HEK293 (cell line): Measurements from ENCODE around the gene TNFAIP8L2.

Source experiments
- GLI4 ChIP-seq: fragments of 450-650 bp; formaldehyde crosslinking; IDR thresholded peaks from 2 replicates; pipeline ENCODE4 v1.5.1; 2016; ENCODE audit warnings: missing biosample characterization, missing genetic modification characterization
- HOXA7 ChIP-seq: sonication (generic); formaldehyde crosslinking; IDR thresholded peaks from 2 replicates; pipeline ENCODE4 v1.8.1; 2022; ENCODE audit warnings: missing genetic modification reagents, borderline replicate concordance
- HOXC10 ChIP-seq: sonication (generic); formaldehyde crosslinking; IDR thresholded peaks from 2 replicates; pipeline ENCODE4 v1.8.1; 2023; ENCODE audit warnings: mild to moderate bottlenecking, missing genetic modification reagents
- IKZF3 ChIP-seq: fragments of 450-650 bp; IDR thresholded peaks from 2 replicates; pipeline ENCODE4 v1.5.0; 2018; ENCODE audit warnings: missing biosample characterization, mild to moderate bottlenecking, missing genetic modification characterization, moderate library complexity
- KLF10 ChIP-seq: fragments of 450-650 bp; IDR thresholded peaks from 2 replicates; pipeline ENCODE4 v1.5.1; 2018; ENCODE audit warnings: missing biosample characterization, mild to moderate bottlenecking, missing genetic modification characterization
- KLF9 ChIP-seq: fragments of 450-650 bp; formaldehyde crosslinking; IDR thresholded peaks from 2 replicates; pipeline ENCODE4 v1.5.1; 2016; ENCODE audit warnings: missing biosample characterization, missing genetic modification characterization, low read depth
- OVOL3 ChIP-seq: fragments of 450-650 bp; formaldehyde crosslinking; IDR thresholded peaks from 2 replicates; pipeline ENCODE4 v1.5.1; 2016; ENCODE audit warnings: missing biosample characterization, missing genetic modification characterization
- PRDM1 ChIP-seq: fragments of 450-650 bp; formaldehyde crosslinking; IDR thresholded peaks from 2 replicates; pipeline ENCODE4; 2016; ENCODE audit warnings: missing biosample characterization, missing genetic modification characterization
- SP7 ChIP-seq: fragments of 450-650 bp; formaldehyde crosslinking; IDR thresholded peaks from 2 replicates; pipeline ENCODE4 v1.5.1; 2016; ENCODE audit warnings: missing biosample characterization, missing genetic modification characterization
- TRIM28 ChIP-seq: IDR thresholded peaks from 2 replicates; pipeline ENCODE4 v1.6.1; 2011; ENCODE audit warnings: low read length, control low read depth, borderline replicate concordance
- ZBTB20 ChIP-seq: fragments of 450-650 bp; formaldehyde crosslinking; IDR thresholded peaks from 2 replicates; pipeline ENCODE4 v1.5.1; 2016; ENCODE audit warnings: missing biosample characterization, missing genetic modification characterization
- ZEB2 ChIP-seq: fragments of 450-650 bp; formaldehyde crosslinking; IDR thresholded peaks from 2 replicates; pipeline ENCODE4 v1.5.1; 2016; ENCODE audit warnings: missing biosample characterization, missing genetic modification characterization
- ZNF2 ChIP-seq: fragments of 450-650 bp; formaldehyde crosslinking; IDR thresholded peaks from 2 replicates; pipeline ENCODE4 v1.5.1; 2016; ENCODE audit warnings: missing biosample characterization, missing genetic modification characterization
- ZNF335 ChIP-seq: fragments of 450-650 bp; formaldehyde crosslinking; conservative IDR thresholded peaks from 2 replicates; pipeline ENCODE4 v1.5.1; 2016; ENCODE audit warnings: missing biosample characterization, missing genetic modification characterization
- ZNF350 ChIP-seq: fragments of 450-650 bp; formaldehyde crosslinking; IDR thresholded peaks from 2 replicates; pipeline ENCODE4 v1.5.0; 2017; ENCODE audit warnings: missing biosample characterization, mild to moderate bottlenecking, missing genetic modification characterization
- ZNF501 ChIP-seq: fragments of 450-650 bp; formaldehyde crosslinking; IDR thresholded peaks from 2 replicates; pipeline ENCODE4 v1.5.1; 2016; ENCODE audit warnings: missing biosample characterization, missing genetic modification characterization
- ZNF530 ChIP-seq: fragments of 450-650 bp; formaldehyde crosslinking; IDR thresholded peaks from 2 replicates; pipeline ENCODE4 v1.5.1; 2016; ENCODE audit warnings: low read depth, missing biosample characterization, missing genetic modification characterization
- ZNF544 ChIP-seq: fragments of 450-650 bp; formaldehyde crosslinking; IDR thresholded peaks from 2 replicates; pipeline ENCODE4 v1.5.0; 2017; ENCODE audit warnings: missing biosample characterization, missing genetic modification characterization
- ZNF560 ChIP-seq: fragments of 450-650 bp; formaldehyde crosslinking; IDR thresholded peaks from 2 replicates; pipeline ENCODE4 v1.5.1; 2017; ENCODE audit warnings: missing biosample characterization, missing genetic modification characterization, borderline replicate concordance
- ZNF600 ChIP-seq: fragments of 450-650 bp; formaldehyde crosslinking; IDR thresholded peaks from 2 replicates; pipeline ENCODE4 v1.5.1; 2016; ENCODE audit warnings: missing biosample characterization, missing genetic modification characterization
- ZNF658 ChIP-seq: fragments of 450-650 bp; formaldehyde crosslinking; IDR thresholded peaks from 2 replicates; pipeline ENCODE4; 2016; ENCODE audit warnings: missing biosample characterization, missing genetic modification characterization
- ZNF664 ChIP-seq: fragments of 450-650 bp; formaldehyde crosslinking; IDR thresholded peaks from 2 replicates; pipeline ENCODE4 v1.5.1; 2016; ENCODE audit warnings: missing biosample characterization, missing genetic modification characterization
- TF ChIP-seq, protein P1 (sequence below): fragments of 450-650 bp; formaldehyde crosslinking; IDR thresholded peaks from 2 replicates; pipeline ENCODE4 v1.5.1; 2016; ENCODE audit warnings: missing biosample characterization, missing genetic modification characterization, low read depth
- TF ChIP-seq, protein P2 (sequence below): fragments of 450-650 bp; formaldehyde crosslinking; IDR thresholded peaks from 2 replicates; pipeline ENCODE4 v1.5.1; 2016; ENCODE audit warnings: missing biosample characterization, missing genetic modification characterization
- TF ChIP-seq, protein P3 (sequence below): fragments of 450-650 bp; formaldehyde crosslinking; IDR thresholded peaks from 2 replicates; pipeline ENCODE4 v1.5.1; 2017; ENCODE audit warnings: missing biosample characterization, missing genetic modification characterization
- TF ChIP-seq, protein P4 (sequence below): fragments of 450-650 bp; formaldehyde crosslinking; IDR thresholded peaks from 2 replicates; pipeline ENCODE4 v1.5.1; 2016; ENCODE audit warnings: missing biosample characterization, missing genetic modification characterization
- TF ChIP-seq, protein P5 (sequence below): fragments of 450-650 bp; formaldehyde crosslinking; IDR thresholded peaks from 2 replicates; pipeline ENCODE4 v1.5.1; 2016; ENCODE audit warnings: missing biosample characterization, missing genetic modification characterization
- TF ChIP-seq, protein P6 (sequence below): fragments of 450-650 bp; formaldehyde crosslinking; IDR thresholded peaks from 2 replicates; pipeline ENCODE4 v1.5.1; 2017; ENCODE audit warnings: missing biosample characterization, missing genetic modification characterization
- TF ChIP-seq, protein P7 (sequence below): fragments of 450-650 bp; formaldehyde crosslinking; IDR thresholded peaks from 2 replicates; pipeline ENCODE4 v1.5.1; 2016; ENCODE audit warnings: missing biosample characterization, missing genetic modification characterization

TNFAIP8L2 gene

DNA sequence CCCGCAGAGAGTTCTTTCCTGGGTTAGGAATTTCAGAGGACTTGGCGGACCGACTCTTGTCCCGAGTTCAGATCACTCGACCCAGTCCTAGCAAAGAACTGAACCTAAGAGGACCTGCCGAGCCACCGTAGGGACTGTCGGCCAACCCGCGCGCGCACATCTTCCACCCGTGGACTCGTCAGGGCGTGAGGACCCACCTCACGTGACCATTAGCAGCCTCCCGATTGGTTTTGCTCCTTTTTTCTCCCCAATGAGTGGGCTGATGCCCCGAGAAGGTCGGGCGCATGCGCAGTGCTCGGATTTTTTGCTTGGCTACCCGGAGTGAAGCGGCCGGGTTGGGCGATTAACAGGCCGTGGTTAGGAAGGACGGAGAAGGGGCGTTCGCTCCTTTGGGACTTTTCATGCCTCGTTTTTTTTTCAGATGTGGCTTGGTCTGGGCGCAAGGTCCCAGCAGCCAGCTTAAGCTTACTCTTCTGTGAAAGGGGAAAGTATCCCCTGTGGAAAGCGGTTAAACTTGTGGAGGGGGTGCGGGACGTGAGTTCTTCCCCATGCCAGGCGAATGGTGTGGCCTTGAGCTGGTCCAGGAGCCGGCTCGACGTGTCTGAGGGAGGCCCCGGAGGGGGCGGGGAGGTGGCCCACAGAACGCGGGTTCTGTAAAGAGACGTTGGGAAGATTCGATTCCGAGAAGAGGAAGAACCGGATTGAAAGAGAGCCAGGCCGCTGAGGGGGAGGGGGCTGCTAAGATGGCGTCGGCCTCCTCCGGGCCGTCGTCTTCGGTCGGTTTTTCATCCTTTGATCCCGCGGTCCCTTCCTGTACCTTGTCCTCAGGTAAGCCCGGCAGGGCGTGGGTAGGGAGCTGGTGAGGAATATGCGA is 42.0 kb downstream of the TNFAIP8L2 start, which contains the start of gene PIP5K1A (continued):
- TF ChIP-seq, protein P1, sequence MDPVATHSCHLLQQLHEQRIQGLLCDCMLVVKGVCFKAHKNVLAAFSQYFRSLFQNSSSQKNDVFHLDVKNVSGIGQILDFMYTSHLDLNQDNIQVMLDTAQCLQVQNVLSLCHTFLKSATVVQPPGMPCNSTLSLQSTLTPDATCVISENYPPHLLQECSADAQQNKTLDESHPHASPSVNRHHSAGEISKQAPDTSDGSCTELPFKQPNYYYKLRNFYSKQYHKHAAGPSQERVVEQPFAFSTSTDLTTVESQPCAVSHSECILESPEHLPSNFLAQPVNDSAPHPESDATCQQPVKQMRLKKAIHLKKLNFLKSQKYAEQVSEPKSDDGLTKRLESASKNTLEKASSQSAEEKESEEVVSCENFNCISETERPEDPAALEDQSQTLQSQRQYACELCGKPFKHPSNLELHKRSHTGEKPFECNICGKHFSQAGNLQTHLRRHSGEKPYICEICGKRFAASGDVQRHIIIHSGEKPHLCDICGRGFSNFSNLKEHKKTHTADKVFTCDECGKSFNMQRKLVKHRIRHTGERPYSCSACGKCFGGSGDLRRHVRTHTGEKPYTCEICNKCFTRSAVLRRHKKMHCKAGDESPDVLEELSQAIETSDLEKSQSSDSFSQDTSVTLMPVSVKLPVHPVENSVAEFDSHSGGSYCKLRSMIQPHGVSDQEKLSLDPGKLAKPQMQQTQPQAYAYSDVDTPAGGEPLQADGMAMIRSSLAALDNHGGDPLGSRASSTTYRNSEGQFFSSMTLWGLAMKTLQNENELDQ (tag by site-specific recombination), result no peak
- no peak for TF ChIP-seq HOXA7 (CRISPR knock-in tag)
- TF ChIP-seq, protein P2, sequence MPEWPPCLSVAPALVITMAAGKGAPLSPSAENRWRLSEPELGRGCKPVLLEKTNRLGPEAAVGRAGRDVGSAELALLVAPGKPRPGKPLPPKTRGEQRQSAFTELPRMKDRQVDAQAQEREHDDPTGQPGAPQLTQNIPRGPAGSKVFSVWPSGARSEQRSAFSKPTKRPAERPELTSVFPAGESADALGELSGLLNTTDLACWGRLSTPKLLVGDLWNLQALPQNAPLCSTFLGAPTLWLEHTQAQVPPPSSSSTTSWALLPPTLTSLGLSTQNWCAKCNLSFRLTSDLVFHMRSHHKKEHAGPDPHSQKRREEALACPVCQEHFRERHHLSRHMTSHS (tag by site-specific recombination), result no peak
- peak; percentile 66 for TF ChIP-seq SP7 (tag by site-specific recombination)
- no peak for TF ChIP-seq ZNF350 (tag by site-specific recombination)
- TF ChIP-seq KLF10 (tag by site-specific recombination), result peak; percentile 9; the same call in 1 of the 2 replicates
- TF ChIP-seq, protein P3, sequence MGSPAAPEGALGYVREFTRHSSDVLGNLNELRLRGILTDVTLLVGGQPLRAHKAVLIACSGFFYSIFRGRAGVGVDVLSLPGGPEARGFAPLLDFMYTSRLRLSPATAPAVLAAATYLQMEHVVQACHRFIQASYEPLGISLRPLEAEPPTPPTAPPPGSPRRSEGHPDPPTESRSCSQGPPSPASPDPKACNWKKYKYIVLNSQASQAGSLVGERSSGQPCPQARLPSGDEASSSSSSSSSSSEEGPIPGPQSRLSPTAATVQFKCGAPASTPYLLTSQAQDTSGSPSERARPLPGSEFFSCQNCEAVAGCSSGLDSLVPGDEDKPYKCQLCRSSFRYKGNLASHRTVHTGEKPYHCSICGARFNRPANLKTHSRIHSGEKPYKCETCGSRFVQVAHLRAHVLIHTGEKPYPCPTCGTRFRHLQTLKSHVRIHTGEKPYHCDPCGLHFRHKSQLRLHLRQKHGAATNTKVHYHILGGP, result no peak
- no peak for TF ChIP-seq IKZF3 (tag by site-specific recombination)
- TF ChIP-seq KLF9 (tag by site-specific recombination), result peak; percentile 46; the same call in 1 of the 2 replicates
- TF ChIP-seq ZBTB20 (tag by site-specific recombination), result no peak
- no peak for TF ChIP-seq ZNF544 (tag by site-specific recombination)
- TF ChIP-seq ZNF2 (tag by site-specific recombination), result peak; percentile 20; the same call in 1 of the 2 replicates
- TF ChIP-seq, protein P4, sequence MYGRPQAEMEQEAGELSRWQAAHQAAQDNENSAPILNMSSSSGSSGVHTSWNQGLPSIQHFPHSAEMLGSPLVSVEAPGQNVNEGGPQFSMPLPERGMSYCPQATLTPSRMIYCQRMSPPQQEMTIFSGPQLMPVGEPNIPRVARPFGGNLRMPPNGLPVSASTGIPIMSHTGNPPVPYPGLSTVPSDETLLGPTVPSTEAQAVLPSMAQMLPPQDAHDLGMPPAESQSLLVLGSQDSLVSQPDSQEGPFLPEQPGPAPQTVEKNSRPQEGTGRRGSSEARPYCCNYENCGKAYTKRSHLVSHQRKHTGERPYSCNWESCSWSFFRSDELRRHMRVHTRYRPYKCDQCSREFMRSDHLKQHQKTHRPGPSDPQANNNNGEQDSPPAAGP (tag by site-specific recombination), result no peak
- TF ChIP-seq, protein P5, sequence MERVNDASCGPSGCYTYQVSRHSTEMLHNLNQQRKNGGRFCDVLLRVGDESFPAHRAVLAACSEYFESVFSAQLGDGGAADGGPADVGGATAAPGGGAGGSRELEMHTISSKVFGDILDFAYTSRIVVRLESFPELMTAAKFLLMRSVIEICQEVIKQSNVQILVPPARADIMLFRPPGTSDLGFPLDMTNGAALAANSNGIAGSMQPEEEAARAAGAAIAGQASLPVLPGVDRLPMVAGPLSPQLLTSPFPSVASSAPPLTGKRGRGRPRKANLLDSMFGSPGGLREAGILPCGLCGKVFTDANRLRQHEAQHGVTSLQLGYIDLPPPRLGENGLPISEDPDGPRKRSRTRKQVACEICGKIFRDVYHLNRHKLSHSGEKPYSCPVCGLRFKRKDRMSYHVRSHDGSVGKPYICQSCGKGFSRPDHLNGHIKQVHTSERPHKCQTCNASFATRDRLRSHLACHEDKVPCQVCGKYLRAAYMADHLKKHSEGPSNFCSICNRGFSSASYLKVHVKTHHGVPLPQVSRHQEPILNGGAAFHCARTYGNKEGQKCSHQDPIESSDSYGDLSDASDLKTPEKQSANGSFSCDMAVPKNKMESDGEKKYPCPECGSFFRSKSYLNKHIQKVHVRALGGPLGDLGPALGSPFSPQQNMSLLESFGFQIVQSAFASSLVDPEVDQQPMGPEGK (tag by site-specific recombination), result peak; percentile 49; the same call in 1 of the 2 replicates
- TF ChIP-seq HOXC10 (CRISPR knock-in tag), result no peak
- TF ChIP-seq ZNF501, result 0 out of 2 replicates have a peak, but pooled peaks have one; percentile 12
- peak; percentile 78; the same call in 1 of the 2 replicates for TF ChIP-seq ZNF600 (tag by site-specific recombination)
- TF ChIP-seq ZNF530, result no peak
- TF ChIP-seq ZNF658, result no peak
- TF ChIP-seq ZNF335, result peak; percentile 78
- no peak for TF ChIP-seq ZNF560 (tag by site-specific recombination)
- no peak for TF ChIP-seq PRDM1 (tag by site-specific recombination)
- TF ChIP-seq, protein P6, sequence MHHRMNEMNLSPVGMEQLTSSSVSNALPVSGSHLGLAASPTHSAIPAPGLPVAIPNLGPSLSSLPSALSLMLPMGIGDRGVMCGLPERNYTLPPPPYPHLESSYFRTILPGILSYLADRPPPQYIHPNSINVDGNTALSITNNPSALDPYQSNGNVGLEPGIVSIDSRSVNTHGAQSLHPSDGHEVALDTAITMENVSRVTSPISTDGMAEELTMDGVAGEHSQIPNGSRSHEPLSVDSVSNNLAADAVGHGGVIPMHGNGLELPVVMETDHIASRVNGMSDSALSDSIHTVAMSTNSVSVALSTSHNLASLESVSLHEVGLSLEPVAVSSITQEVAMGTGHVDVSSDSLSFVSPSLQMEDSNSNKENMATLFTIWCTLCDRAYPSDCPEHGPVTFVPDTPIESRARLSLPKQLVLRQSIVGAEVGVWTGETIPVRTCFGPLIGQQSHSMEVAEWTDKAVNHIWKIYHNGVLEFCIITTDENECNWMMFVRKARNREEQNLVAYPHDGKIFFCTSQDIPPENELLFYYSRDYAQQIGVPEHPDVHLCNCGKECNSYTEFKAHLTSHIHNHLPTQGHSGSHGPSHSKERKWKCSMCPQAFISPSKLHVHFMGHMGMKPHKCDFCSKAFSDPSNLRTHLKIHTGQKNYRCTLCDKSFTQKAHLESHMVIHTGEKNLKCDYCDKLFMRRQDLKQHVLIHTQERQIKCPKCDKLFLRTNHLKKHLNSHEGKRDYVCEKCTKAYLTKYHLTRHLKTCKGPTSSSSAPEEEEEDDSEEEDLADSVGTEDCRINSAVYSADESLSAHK (tag by site-specific recombination), result no peak
- peak; percentile 59; the same call in 1 of the 2 replicates for TF ChIP-seq ZEB2
- TF ChIP-seq TRIM28, result peak; percentile 35; the same call in 1 of the 2 replicates
- TF ChIP-seq, protein P7, sequence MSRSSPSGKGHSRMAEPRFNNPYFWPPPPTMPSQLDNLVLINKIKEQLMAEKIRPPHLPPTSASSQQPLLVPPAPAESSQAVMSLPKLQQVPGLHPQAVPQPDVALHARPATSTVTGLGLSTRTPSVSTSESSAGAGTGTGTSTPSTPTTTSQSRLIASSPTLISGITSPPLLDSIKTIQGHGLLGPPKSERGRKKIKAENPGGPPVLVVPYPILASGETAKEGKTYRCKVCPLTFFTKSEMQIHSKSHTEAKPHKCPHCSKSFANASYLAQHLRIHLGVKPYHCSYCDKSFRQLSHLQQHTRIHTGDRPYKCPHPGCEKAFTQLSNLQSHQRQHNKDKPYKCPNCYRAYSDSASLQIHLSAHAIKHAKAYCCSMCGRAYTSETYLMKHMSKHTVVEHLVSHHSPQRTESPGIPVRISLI (tag by site-specific recombination), result peak; percentile 81
- no peak for TF ChIP-seq GLI4
- TF ChIP-seq OVOL3 (tag by site-specific recombination), result no peak; the same call in 1 of the 2 replicates
- TF ChIP-seq ZNF664 (tag by site-specific recombination), result no peak
